Suprapubic skin (tissue), 4 donors: ENCODE results near the gene SULF2.

Experiments used
- CTCF ChIP-seq, 2 donors: fragments of 200-600 bp in 1 of 2; fragments of 450-650 bp in 1 of 2; sonication (generic) in 1 of 2; IDR thresholded peaks; one replicate each; pipeline ENCODE4 v1.5.1; 2016 to 2019; ENCODE audit warnings: antibody characterized with exemption in 2 of 2, mild to moderate bottlenecking in 1 of 2, moderate library complexity in 1 of 2
- POLR2A ChIP-seq, 2 donors: fragments of 450-650 bp; IDR thresholded peaks; one replicate each; pipeline ENCODE4 v1.6.1; 2017; ENCODE audit warnings: antibody characterized with exemption in 2 of 2, mild to moderate bottlenecking in 2 of 2, moderate library complexity in 2 of 2
- POLR2AphosphoS5 ChIP-seq, 3 donors: sonication (generic); formaldehyde crosslinking; IDR thresholded peaks; one replicate each; pipeline ENCODE4 v1.6.1; 2017; ENCODE audit warnings: antibody characterized with exemption in 3 of 3

DNA sequence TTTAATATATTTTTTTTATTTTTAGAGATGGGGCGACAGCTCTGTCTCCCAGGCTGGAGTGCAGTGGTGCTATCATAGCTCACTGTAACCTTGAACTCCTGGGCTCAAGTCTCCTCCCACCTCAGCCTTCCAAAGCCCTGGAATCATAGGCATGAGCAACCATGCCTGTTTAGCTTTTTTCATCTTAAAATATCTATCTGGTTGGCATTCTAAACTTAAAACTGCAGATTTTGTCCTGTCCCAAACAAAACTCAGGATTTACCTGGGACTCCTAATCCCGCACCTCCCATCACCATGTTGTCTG, 124.7 kb downstream of the SULF2 start:
- TF ChIP-seq POLR2AphosphoS5 (IDR thresholded peaks at IDR 0.05) (no peak), POLR2A (IDR thresholded peaks at IDR 0.05) (no peak), CTCF (IDR thresholded peaks at IDR 0.05) (no peak)
